AG09309 (cell line): ENCODE measurements around the gene DGKE.

Experiments
- DNase-seq: peaks from one replicate; pipeline ENCODE4 v3.0.0-alpha.2; 2010; ENCODE audit warnings: low read depth
- H3K4me3 ChIP-seq: 2 replicates; pipeline ENCODE4 v1.5.1; 2011; ENCODE audit warnings: mild to moderate bottlenecking, low read depth, low read length, moderate library complexity; ENCODE audit not compliant: control insufficient read depth
- CTCF ChIP-seq: IDR thresholded peaks from 2 replicates; pipeline ENCODE4 v1.5.1; 2011; ENCODE audit warnings: mild to moderate bottlenecking, low read depth, low read length, inconsistent platforms; ENCODE audit not compliant: insufficient read depth, control insufficient read depth; ENCODE audit errors: missing control alignments

The DGKE gene

GRCh38 chr17:56890906-56891674 is 57.1 kb downstream of the DGKE start:
- no peak for DNase-seq
- no peak overlapping the region for H3K4me3 ChIP-seq
- TF ChIP-seq CTCF = no peak

DNA sequence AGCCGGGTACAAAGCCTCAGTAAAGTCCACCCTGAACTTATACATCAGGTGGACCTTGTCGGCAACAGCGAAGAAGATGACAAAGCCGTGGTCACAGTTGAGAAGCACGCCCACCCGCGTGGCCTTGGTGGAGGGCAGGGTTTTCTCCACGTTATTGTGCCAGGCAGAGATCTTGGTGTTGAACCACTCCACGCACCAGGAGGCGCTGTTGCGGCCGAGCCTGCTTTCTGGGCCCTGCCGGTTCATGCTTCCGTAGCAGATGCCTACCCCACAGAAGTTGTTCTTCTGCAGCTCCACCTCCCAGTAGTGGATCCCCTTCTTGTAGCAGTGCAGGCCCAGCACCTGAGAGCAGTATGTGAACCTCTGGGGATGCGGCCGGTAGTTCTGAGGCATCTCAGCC is 57.8 kb downstream of the DGKE start:
- no peak for DNase-seq
- H3K4me3 ChIP-seq = no peak overlapping the region
- TF ChIP-seq CTCF = peak; percentile 31

DNA sequence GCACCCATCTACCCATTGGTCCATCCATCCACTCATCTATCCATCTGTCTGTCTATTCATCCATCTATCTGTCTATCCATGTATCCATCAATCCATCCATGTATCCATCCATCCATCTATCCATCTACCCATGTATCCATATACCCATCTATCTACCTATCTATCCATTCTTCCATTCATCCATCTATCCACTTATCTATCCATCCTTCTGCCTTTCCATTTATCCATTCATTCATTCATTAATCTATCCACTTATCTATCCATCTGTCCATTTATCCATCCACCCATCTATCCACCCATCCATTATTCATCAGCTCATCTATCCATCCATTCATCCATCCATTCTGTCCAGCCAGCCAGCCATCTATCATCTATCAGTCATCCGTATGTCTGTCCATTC is 58.4 kb downstream of the DGKE start:
- no peak for DNase-seq
- H3K4me3 ChIP-seq = no peak overlapping the region
- TF ChIP-seq CTCF = no peak

DNA sequence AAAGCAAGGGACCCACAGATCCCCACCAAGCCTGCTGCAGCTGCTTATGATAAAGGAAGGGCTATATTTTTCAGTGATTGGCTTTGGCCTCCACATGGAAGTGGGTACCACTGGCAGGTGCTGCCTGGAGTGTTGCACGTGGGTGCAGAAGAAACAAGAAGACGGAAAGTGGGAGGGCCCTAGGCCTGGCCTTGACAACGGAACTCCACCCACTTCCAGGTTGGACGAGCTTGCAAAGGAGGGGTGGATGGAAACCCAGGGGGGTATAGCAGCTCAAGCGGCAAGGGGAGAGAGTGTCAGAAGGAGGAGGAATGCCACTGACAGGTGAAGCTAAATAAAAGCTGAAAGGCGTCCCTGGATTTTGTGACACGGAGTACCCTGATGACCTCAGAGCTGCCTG is 59.6 kb downstream of the DGKE start:
- no peak for TF ChIP-seq CTCF
- DNase-seq = no peak
- H3K4me3 ChIP-seq = no peak overlapping the region

DNA sequence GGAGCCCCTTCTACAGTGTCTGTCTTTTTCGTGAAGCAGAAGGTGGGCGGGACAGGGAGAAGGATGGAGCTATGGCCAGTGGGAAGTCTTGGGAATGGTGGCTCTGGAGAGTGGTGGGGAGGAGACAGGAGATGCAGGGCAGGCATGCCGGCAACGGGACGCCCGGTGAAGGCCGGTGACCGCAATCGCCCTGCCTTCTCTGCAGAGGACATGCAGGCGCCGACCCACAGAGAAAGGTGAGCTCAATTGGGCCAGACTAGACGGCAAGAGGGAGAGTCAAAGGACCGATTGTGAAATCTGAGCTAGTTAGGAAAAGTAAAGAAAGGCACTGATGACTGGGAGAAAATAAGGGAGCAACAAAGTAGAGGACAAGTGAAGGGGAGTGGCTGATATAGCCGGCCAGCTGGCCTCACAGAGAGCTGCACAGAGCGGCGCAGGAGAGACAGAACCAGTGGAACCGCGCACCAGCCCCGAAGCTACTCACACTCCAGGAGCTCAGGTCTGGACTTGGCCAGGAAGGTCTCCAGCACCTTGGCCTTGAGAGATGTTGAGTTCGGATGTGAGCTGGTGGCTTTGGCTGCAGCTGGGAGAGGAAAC is 61.0 kb downstream of the DGKE start:
- DNase-seq = no peak
- no peak for TF ChIP-seq CTCF
- H3K4me3 ChIP-seq = no peak overlapping the region

GRCh38 chr17:56896217-56896967 is 62.4 kb downstream of the DGKE start:
- H3K4me3 ChIP-seq = no peak overlapping the region
- TF ChIP-seq CTCF = no peak
- no peak for DNase-seq
